Upper lobe of right lung (tissue), 1 donor: Measurements from ENCODE around the gene DNAJB14. TPM values are rescaled to one million over a fixed set of nuclear protein-coding genes. Genes with fewer than 3 reads are reported as not detected.

Experiments
- ATAC-seq: fragments of 200-7000 bp; cut with Tn5 transposase; one replicate; pipeline ENCODE4 v1.9.1; 2020; ENCODE audit warnings: mild to moderate bottlenecking, moderate library complexity
- DNase-seq: peaks from one replicate; pipeline ENCODE4 v3.0.0-alpha.2; 2020
- H3K27ac ChIP-seq: fragments of 200-600 bp; one replicate; pipeline ENCODE4 v1.8.0; 2022
- H3K27me3 ChIP-seq: fragments of 200-600 bp; one replicate; pipeline ENCODE4 v1.8.0; 2022; ENCODE audit warnings: mild to moderate bottlenecking
- H3K36me3 ChIP-seq: fragments of 200-600 bp; one replicate; pipeline ENCODE4 v1.8.0; 2022
- H3K4me1 ChIP-seq: fragments of 200-600 bp; one replicate; pipeline ENCODE4 v1.8.0; 2022
- H3K4me3 ChIP-seq: fragments of 200-600 bp; one replicate; pipeline ENCODE4 v1.8.0; 2022; ENCODE audit warnings: mild to moderate bottlenecking
- H3K9me3 ChIP-seq: fragments of 200-600 bp; one replicate; pipeline ENCODE4 v1.8.0; 2022
- CTCF ChIP-seq: fragments of 200-600 bp; IDR thresholded peaks from one replicate; pipeline ENCODE4 v1.8.0; 2022; ENCODE audit warnings: antibody characterized with exemption
- intact Hi-C: fragments of 100-400 bp; cut with DNase I; formaldehyde crosslinking; loops from one replicate; pipeline ENCODE4 v1.11.0; 2022
- total RNA-seq: library from RNA; stranded (reverse); fragmentation: NEBNext Ultra II Directional; extraction: Animal tissue kit (Norgen Biotek cat#: 25700); gene quantifications from one replicate; pipeline ENCODE4 v1.2.1, GENCODE V29; 2021
- donor health status: DM: no; HTN: yes; CAD: no; lungs with severe emphysema.

DNAJB14 gene
- total RNA-seq, 1 donor from 2014 or later = 61.7 TPM

GRCh38 chr4:99938243-99938753, 8.1 kb downstream of the DNAJB14 start:
- no peak for TF ChIP-seq CTCF
- no peaks in the 10 kb centered on the region for H3K36me3 ChIP-seq
- H3K4me3 ChIP-seq = no peak overlapping the region
- peaks cover 7% of the 10 kb centered on the region for H3K4me1 ChIP-seq
- ATAC-seq (no peak), DNase-seq (no peak)
- intact Hi-C loops = no loop called here
- H3K9me3 ChIP-seq = no peaks in the 10 kb centered on the region
- H3K27me3 ChIP-seq = no peaks in the 10 kb centered on the region
- H3K27ac ChIP-seq = no peak overlapping the region

DNA sequence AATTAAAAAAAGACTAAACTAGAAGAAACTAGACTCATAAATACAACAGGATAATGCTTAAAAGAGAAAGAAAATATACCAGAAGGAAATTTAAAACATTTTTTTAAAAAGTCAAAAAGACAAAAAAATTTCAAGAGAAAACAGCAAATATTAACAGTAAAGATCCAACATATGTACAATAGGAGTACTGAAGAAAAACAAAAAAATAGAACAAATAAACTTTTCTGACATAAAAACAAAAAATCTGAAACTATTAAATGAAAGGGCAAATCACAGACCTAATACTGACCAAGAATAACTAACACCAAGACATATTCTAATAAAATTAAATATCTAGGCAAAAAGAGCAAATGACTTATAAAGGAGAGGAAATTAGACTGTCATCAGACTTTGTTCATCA, 11.5 kb downstream of the DNAJB14 start:
- ATAC-seq = no peak
- no peak for TF ChIP-seq CTCF
- H3K27ac ChIP-seq = no peak overlapping the region
- H3K9me3 ChIP-seq = no peaks in the 10 kb centered on the region
- H3K4me3 ChIP-seq = no peak overlapping the region
- H3K27me3 ChIP-seq = no peaks in the 10 kb centered on the region
- intact Hi-C loops = no loop called here
- H3K4me1 ChIP-seq = no peaks in the 10 kb centered on the region
- peaks cover 5% of the 10 kb centered on the region for H3K36me3 ChIP-seq
- DNase-seq = no peak

DNA sequence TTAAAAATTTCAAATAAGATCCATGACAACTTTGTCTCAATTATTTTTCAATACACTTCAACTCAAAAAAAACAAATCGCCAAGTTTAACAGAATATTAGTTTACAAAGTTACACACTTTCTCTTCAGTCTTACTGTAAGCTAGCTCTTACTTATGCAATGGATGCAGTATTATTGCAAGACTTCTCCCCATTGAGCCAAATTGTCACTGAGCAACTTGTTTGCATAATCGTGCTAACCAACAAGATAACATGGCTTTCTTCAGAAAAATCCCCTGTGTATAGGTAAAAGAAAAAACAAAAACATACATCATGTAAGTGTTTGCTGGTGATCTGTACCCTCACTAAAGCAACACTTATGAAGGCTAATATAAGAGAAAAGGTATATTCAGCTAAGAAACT, 18.9 kb downstream of the DNAJB14 start:
- H3K4me3 ChIP-seq = no peak overlapping the region
- H3K9me3 ChIP-seq = no peaks in the 10 kb centered on the region
- no peak for TF ChIP-seq CTCF
- no peak overlapping the region for H3K27ac ChIP-seq
- DNase-seq = no peak
- H3K4me1 ChIP-seq = no peaks in the 10 kb centered on the region
- no peaks in the 10 kb centered on the region for H3K27me3 ChIP-seq
- intact Hi-C loops = no loop called here
- H3K36me3 ChIP-seq = peaks cover 35% of the 10 kb centered on the region
- ATAC-seq = no peak

GRCh38 chr4:99921174-99921573, 25.2 kb downstream of the DNAJB14 start:
- Histone ChIP-seq H3K27ac (no peak overlapping the region), H3K4me3 (no peak overlapping the region), H3K36me3 (peaks cover 51% of the 10 kb centered on the region), H3K9me3 (no peaks in the 10 kb centered on the region), H3K4me1 (no peaks in the 10 kb centered on the region), H3K27me3 (no peaks in the 10 kb centered on the region)
- no peak for TF ChIP-seq CTCF
- no peak for DNase-seq
- intact Hi-C loops = no loop called here
- no peak for ATAC-seq

- Histone ChIP-seq H3K36me3 (peaks cover 49% of the 10 kb centered on the region), H3K4me3 (no peak overlapping the region), H3K4me1 (no peaks in the 10 kb centered on the region), H3K9me3 (no peaks in the 10 kb centered on the region), H3K27ac (no peak overlapping the region), H3K27me3 (no peaks in the 10 kb centered on the region)
- DNase-seq = no peak
- intact Hi-C loops = no loop called here
- TF ChIP-seq CTCF = no peak
- no peak for ATAC-seq
Measured at GRCh38 chr4:99918656-99919055, 27.8 kb downstream of the DNAJB14 start.

- no peak for TF ChIP-seq CTCF
- intact Hi-C loops = no loop called here
- DNase-seq (no peak), ATAC-seq (no peak)
- H3K36me3 ChIP-seq = peaks cover 46% of the 10 kb centered on the region
- H3K27me3 ChIP-seq = no peaks in the 10 kb centered on the region
- H3K27ac ChIP-seq = no peak overlapping the region
- no peaks in the 10 kb centered on the region for H3K4me1 ChIP-seq
- H3K4me3 ChIP-seq = no peak overlapping the region
- no peaks in the 10 kb centered on the region for H3K9me3 ChIP-seq
Measured at GRCh38 chr4:99917575-99917974, 28.8 kb downstream of the DNAJB14 start.
